ENCODE results near the gene CARHSP1.
A peak's percentile ranks its signal among the peaks of the same experiment; 100 is the strongest.

Gene CARHSP1

GRCh38 chr16:8832717-8833105 is 36.1 kb downstream of the CARHSP1 start:
- peaks cover 41% of the 10 kb centered on the region for H3K36me3 ChIP-seq (ENCODE audit: insufficient read depth, low read length)
- H3K9ac ChIP-seq (ENCODE audit: insufficient read length) = no peak overlapping the region
- H3K9me3 ChIP-seq (ENCODE audit: low read depth, low read length) = no peaks in the 10 kb centered on the region
- H3K4me3 ChIP-seq = no peak overlapping the region
- DNase-seq (ENCODE audit: low read depth, low spot score) = no peak
- no peak overlapping the region for H3K27ac ChIP-seq
- TF ChIP-seq POLR2AphosphoS5 (IDR thresholded peaks at IDR 0.05; ENCODE audit: borderline replicate concordance, low read depth, low read length) = no peak
- TF ChIP-seq FOXP2 (optimal IDR thresholded peaks at IDR 0.05; ENCODE audit: control extremely low read depth, extremely low read length, insufficient read depth) = no peak
- no peak for TF ChIP-seq EZH2 (IDR thresholded peaks at IDR 0.05)

- Histone ChIP-seq H3K9me3 (ENCODE audit: low read depth, low read length) (no peaks in the 10 kb centered on the region), H3K4me3 (no peak overlapping the region), H3K36me3 (ENCODE audit: insufficient read depth, low read length) (peaks cover 41% of the 10 kb centered on the region), H3K27ac (no peak overlapping the region), H3K9ac (ENCODE audit: insufficient read length) (no peak overlapping the region)
- TF ChIP-seq FOXP2 (optimal IDR thresholded peaks at IDR 0.05; ENCODE audit: control extremely low read depth, extremely low read length, insufficient read depth) (no peak), POLR2AphosphoS5 (IDR thresholded peaks at IDR 0.05; ENCODE audit: borderline replicate concordance, low read depth, low read length) (no peak), EZH2 (IDR thresholded peaks at IDR 0.05) (no peak)
- DNase-seq (ENCODE audit: low read depth, low spot score) = no peak
Observed at GRCh38 chr16:8831871-8832716, 36.7 kb downstream of the CARHSP1 start.

DNA sequence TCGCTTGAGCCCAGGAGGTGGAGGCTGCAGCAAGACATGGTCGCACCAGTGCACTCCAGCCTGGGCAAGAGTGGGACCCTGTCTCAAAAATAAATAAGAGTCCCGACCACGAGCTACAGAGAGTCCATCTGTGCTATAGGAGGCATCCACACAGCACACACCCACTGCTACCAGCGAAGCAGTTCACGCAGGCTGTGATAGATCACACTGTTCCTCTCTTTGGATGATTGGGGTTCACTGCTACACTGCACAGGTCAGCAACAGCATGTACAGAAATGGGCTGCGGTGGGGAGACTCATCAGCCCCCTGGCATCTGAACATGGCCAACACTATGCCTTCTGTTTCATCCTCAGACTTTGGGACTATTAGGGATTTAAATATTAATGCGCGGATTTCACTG is 37.4 kb downstream of the CARHSP1 start:
- no peak overlapping the region for H3K4me3 ChIP-seq
- H3K9me3 ChIP-seq (ENCODE audit: low read depth, low read length) = no peaks in the 10 kb centered on the region
- H3K9ac ChIP-seq (ENCODE audit: insufficient read length) = no peak overlapping the region
- H3K27ac ChIP-seq = no peak overlapping the region
- no peak for DNase-seq (ENCODE audit: low read depth, low spot score)
- H3K36me3 ChIP-seq (ENCODE audit: insufficient read depth, low read length) = peaks cover 41% of the 10 kb centered on the region
- TF ChIP-seq POLR2AphosphoS5 (IDR thresholded peaks at IDR 0.05; ENCODE audit: borderline replicate concordance, low read depth, low read length) = no peak
- no peak for TF ChIP-seq FOXP2 (optimal IDR thresholded peaks at IDR 0.05; ENCODE audit: control extremely low read depth, extremely low read length, insufficient read depth)
- TF ChIP-seq EZH2 (IDR thresholded peaks at IDR 0.05) = no peak

GRCh38 chr16:8828541-8829165 is 40.2 kb downstream of the CARHSP1 start:
- Histone ChIP-seq H3K9ac (ENCODE audit: insufficient read length) (no peak overlapping the region), H3K9me3 (ENCODE audit: low read depth, low read length) (0 out of 2 replicates have a peak, but pooled peaks cover 2% of the 10 kb centered on the region), H3K27ac (no peak overlapping the region), H3K4me3 (no peak overlapping the region), H3K36me3 (ENCODE audit: insufficient read depth, low read length) (peaks cover 63% of the 10 kb centered on the region)
- no peak for TF ChIP-seq FOXP2 (optimal IDR thresholded peaks at IDR 0.05; ENCODE audit: control extremely low read depth, extremely low read length, insufficient read depth)
- no peak for DNase-seq (ENCODE audit: low read depth, low spot score)

DNA sequence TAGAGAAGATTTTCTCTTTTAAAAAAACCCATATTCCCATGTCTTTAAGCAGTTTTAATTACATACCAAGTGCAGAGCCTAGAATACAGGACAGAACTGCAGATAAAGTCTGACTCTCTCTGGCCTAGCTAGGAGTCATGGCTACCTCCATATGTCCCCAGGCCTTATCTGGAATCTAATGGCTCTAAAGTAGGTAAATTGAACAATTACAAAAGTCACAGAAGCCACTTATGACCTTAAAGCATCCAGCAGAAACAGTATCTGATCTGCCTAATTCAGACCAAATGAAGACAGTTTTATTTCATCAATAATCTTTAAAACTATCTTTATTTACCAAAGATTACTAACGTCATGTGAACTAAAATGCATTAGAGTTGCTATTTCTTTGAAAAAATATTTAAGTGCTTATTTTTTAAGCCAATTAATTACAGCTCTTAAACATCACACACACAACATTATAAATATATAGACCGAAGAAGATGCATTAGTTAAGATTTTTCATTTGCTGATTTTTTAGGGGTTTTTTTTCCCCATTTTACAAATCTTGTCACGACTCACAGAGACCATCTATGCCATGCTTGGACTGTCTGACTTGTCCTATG is 42.4 kb downstream of the CARHSP1 start:
- H3K9ac ChIP-seq (ENCODE audit: insufficient read length) = no peak overlapping the region
- no peak for TF ChIP-seq EZH2 (IDR thresholded peaks at IDR 0.05)
- no peak for TF ChIP-seq POLR2AphosphoS5 (IDR thresholded peaks at IDR 0.05; ENCODE audit: borderline replicate concordance, low read depth, low read length)
- TF ChIP-seq FOXP2 (optimal IDR thresholded peaks at IDR 0.05; ENCODE audit: control extremely low read depth, extremely low read length, insufficient read depth) = no peak
- H3K9me3 ChIP-seq (ENCODE audit: low read depth, low read length) = 0 out of 2 replicates have a peak, but pooled peaks cover 2% of the 10 kb centered on the region
- no peak for DNase-seq (ENCODE audit: low read depth, low spot score)
- peaks cover 75% of the 10 kb centered on the region for H3K36me3 ChIP-seq (ENCODE audit: insufficient read depth, low read length)
- H3K4me3 ChIP-seq = no peak overlapping the region
- peak overlapping the region; percentile 44; the same call in 1 of the 2 replicates for H3K27ac ChIP-seq

- no peak overlapping the region for H3K27ac ChIP-seq
- peaks cover 77% of the 10 kb centered on the region for H3K36me3 ChIP-seq (ENCODE audit: insufficient read depth, low read length)
- no peak overlapping the region for H3K4me3 ChIP-seq
- H3K9me3 ChIP-seq (ENCODE audit: low read depth, low read length) = 0 out of 2 replicates have a peak, but pooled peaks cover 2% of the 10 kb centered on the region
- no peak overlapping the region for H3K9ac ChIP-seq (ENCODE audit: insufficient read length)
- no peak for DNase-seq (ENCODE audit: low read depth, low spot score)
- TF ChIP-seq FOXP2 (optimal IDR thresholded peaks at IDR 0.05; ENCODE audit: control extremely low read depth, extremely low read length, insufficient read depth) (no peak), EZH2 (IDR thresholded peaks at IDR 0.05) (no peak), POLR2AphosphoS5 (IDR thresholded peaks at IDR 0.05; ENCODE audit: borderline replicate concordance, low read depth, low read length) (no peak)
Observed at GRCh38 chr16:8822403-8822802, 46.4 kb downstream of the CARHSP1 start.

- no peak overlapping the region for H3K9ac ChIP-seq (ENCODE audit: insufficient read length)
- TF ChIP-seq FOXP2 (optimal IDR thresholded peaks at IDR 0.05; ENCODE audit: control extremely low read depth, extremely low read length, insufficient read depth) (no peak), EZH2 (IDR thresholded peaks at IDR 0.05) (no peak), POLR2AphosphoS5 (IDR thresholded peaks at IDR 0.05; ENCODE audit: borderline replicate concordance, low read depth, low read length) (no peak)
- DNase-seq (ENCODE audit: low read depth, low spot score) = no peak
- peaks cover 89% of the 10 kb centered on the region for H3K36me3 ChIP-seq (ENCODE audit: insufficient read depth, low read length)
- H3K4me3 ChIP-seq = no peak overlapping the region
- 0 out of 2 replicates have a peak, but pooled peaks cover 2% of the 10 kb centered on the region for H3K9me3 ChIP-seq (ENCODE audit: low read depth, low read length)
- H3K27ac ChIP-seq = no peak overlapping the region
Observed at GRCh38 chr16:8819411-8820034, 49.3 kb downstream of the CARHSP1 start.

Measured in SK-N-MC (cell line).